Urinary bladder (tissue), 4 donors: ENCODE results near the gene RAX. TPM values are rescaled to one million over a fixed set of nuclear protein-coding genes. Genes with fewer than 3 reads are reported as not detected.

Experiments
- DNase-seq: peaks from one replicate; pipeline ENCODE4 v3.0.0-alpha.2; 2015; ENCODE audit errors: extremely low spot score
- H3K27ac ChIP-seq: one replicate; pipeline ENCODE4 v1.5.1; 2013; ENCODE audit warnings: low read depth, mild to moderate bottlenecking, moderate library complexity
- H3K36me3 ChIP-seq: one replicate; pipeline ENCODE4 v1.6.1; 2013; ENCODE audit warnings: mild to moderate bottlenecking, moderate library complexity; ENCODE audit not compliant: insufficient read depth
- H3K4me1 ChIP-seq: one replicate; pipeline ENCODE4 v1.6.1; 2013; ENCODE audit warnings: mild to moderate bottlenecking, moderate library complexity; ENCODE audit not compliant: insufficient read depth
- H3K4me3 ChIP-seq: one replicate; pipeline ENCODE4 v1.5.1; 2013; ENCODE audit warnings: low read depth, low read length
- WGBS: extraction: QIAGEN DNeasy Blood & Tissue Kit; methylation state at CpG from one replicate; pipeline ENCODE4 v1.1.7; 2013; 5-methylcytosine and 5-hydroxymethylcytosine counted together
- polyA plus RNA-seq: library from polyadenylated mRNA; stranded (reverse); fragments of 200-250 nt; gene quantifications from one replicate; pipeline ENCODE4 v1.2.3, GENCODE V29; 2013
- total RNA-seq: library from RNA; depleted of rRNA; stranded (reverse); fragments of >200 nt; gene quantifications from one replicate; pipeline ENCODE4 v1.2.3, GENCODE V29; 2014
- donor health status: healthy with polysubstance abuse.
- donor health status: healthy.

The RAX gene
- total and polyA plus RNA-seq, 2 donors, result not detected

- 3% methylated on average over 47 of the region's 47 CpGs for WGBS
- DNase-seq, result no peak
- H3K36me3 ChIP-seq, result no peaks in the 10 kb centered on the region
- no peak overlapping the region for H3K27ac ChIP-seq
- no peaks in the 10 kb centered on the region for H3K4me1 ChIP-seq
- H3K4me3 ChIP-seq, result no peak overlapping the region
Measured at GRCh38 chr18:59220784-59221765, 52.2 kb downstream of the RAX start.

GRCh38 chr18:59220164-59220783 lies 53.0 kb downstream of the RAX start:
- no peak overlapping the region for H3K4me3 ChIP-seq
- no peaks in the 10 kb centered on the region for H3K36me3 ChIP-seq
- WGBS, result 1% methylated on average over 46 of the region's 46 CpGs
- no peak overlapping the region for H3K27ac ChIP-seq
- no peaks in the 10 kb centered on the region for H3K4me1 ChIP-seq
- no peak for DNase-seq

- H3K4me3 ChIP-seq, result no peak within 1 kb of the TSS
- WGBS, result under 1% methylated on average over 29 of the region's 29 CpGs
Measured at GRCh38 chr18:59219672-59220163, 53.5 kb downstream of the RAX start, which contains the start of gene GRP. TSS of gene GRP (plus strand) at chr18:59220158. CDS start at chr18:59220266, 108 bp downstream.

GRCh38 chr18:59218018-59218417 lies 55.2 kb downstream of the RAX start:
- H3K4me1 ChIP-seq, result no peaks in the 10 kb centered on the region
- no peak for DNase-seq
- no peak overlapping the region for H3K4me3 ChIP-seq
- no peak overlapping the region for H3K27ac ChIP-seq
- WGBS, result 73% methylated on average over 6 of the region's 6 CpGs
- no peaks in the 10 kb centered on the region for H3K36me3 ChIP-seq

More at GRCh38 chr18:59219672-59220163, 53.5 kb downstream of the RAX start, which contains the start of gene GRP:
- DNase-seq, result no peak
- H3K36me3 ChIP-seq, result no peaks in the 10 kb centered on the region
- H3K4me1 ChIP-seq, result no peaks in the 10 kb centered on the region
- no peak within 1 kb of the TSS for H3K27ac ChIP-seq

Other genes starting within 250 kb of the RAX start
- gene SEC11C, start 133.6 kb downstream of the RAX start, total RNA-seq, result 11.1 TPM
- 44.1 TPM for gene SEC11C, start 133.6 kb downstream of the RAX start, polyA plus RNA-seq
- gene GRP, start 53.3 kb downstream of the RAX start, total RNA-seq, result not detected
- gene GRP, start 53.3 kb downstream of the RAX start, polyA plus RNA-seq, result not detected
- not detected for gene CPLX4, start 45.2 kb upstream of the RAX start, total RNA-seq
- not detected for gene CPLX4, start 45.2 kb upstream of the RAX start, polyA plus RNA-seq
- 161 TPM for gene LMAN1, start 85.8 kb upstream of the RAX start, total RNA-seq
- 28.4 TPM for gene LMAN1, start 85.8 kb upstream of the RAX start, polyA plus RNA-seq